H1 (cell line): ENCODE measurements around the gene ALKBH1. TPM values are rescaled to one million over a fixed set of nuclear protein-coding genes. Genes with fewer than 3 reads are reported as not detected.

ENCODE experiments used
- polyA plus RNA-seq, 7 experiments: library from polyadenylated mRNA; depleted of rRNA in 3 of 7; stranded (reverse) in 5 of 7; unstranded in 2 of 7; fragments of >200 nt in 5 of 7; fragments of 200-250 nt in 2 of 7; gene quantifications; 1 replicate in 5 of 7; 2 replicates in 1 of 7; 4 replicates in 1 of 7; pipeline versions ENCODE4 v1.2.1 to v1.2.3, GENCODE V29; 2011 to 2013; ENCODE audit warnings: missing spikeins in 2 of 7, mixed read lengths in 2 of 7
- small RNA-seq: library from polyadenylated mRNA; stranded (forward); fragments of <200 nt; extraction: miRNeasy Mini kit (QIAGEN cat#:217004); gene quantifications from one replicate; pipeline ENCODE3, GENCODE V24; 2013; ENCODE audit not compliant: insufficient read depth
- total RNA-seq: library from RNA; stranded (reverse); fragmentation: NEBNext Ultra II Directional; extraction: Animal tissue kit (Norgen Biotek cat#: 25700); gene quantifications from 2 replicates; pipeline ENCODE4 v1.2.1, GENCODE V29; 2021

The ALKBH1 gene
- total and polyA plus RNA-seq, 2 of the 8 experiments (the other 6 are each of a cell fraction or from before 2014, with no cell fraction given) = 14.3 to 20.0 TPM

Small RNA genes within 50 kb of the gene (small RNA-seq; reads per million reads assigned to genes)
- gene COX6CP11 = not detected

Other genes starting within 250 kb of the ALKBH1 start
- gene AHSA1, start 249.9 kb downstream of the ALKBH1 start, total RNA-seq = 215 and 221 TPM in 2 replicates
- gene AHSA1, start 249.9 kb downstream of the ALKBH1 start, polyA plus RNA-seq (2011; rRNA removed) = 155 and 174 TPM in 2 replicates
- gene ISM2, start 209.2 kb downstream of the ALKBH1 start, total RNA-seq = 0.52 TPM in 2 replicates
- 0.61 and 0.79 TPM in 2 replicates for gene ISM2, start 209.2 kb downstream of the ALKBH1 start, polyA plus RNA-seq (2011; rRNA removed)
- 31.8 and 35.1 TPM in 2 replicates for gene SPTLC2, start 91.4 kb downstream of the ALKBH1 start, total RNA-seq
- 7.6 and 8.9 TPM in 2 replicates for gene SPTLC2, start 91.4 kb downstream of the ALKBH1 start, polyA plus RNA-seq (2011; rRNA removed)
- 356 and 383 TPM in 2 replicates for gene SLIRP, start 80 bp upstream of the ALKBH1 start, total RNA-seq
- gene SLIRP, start 80 bp upstream of the ALKBH1 start, polyA plus RNA-seq (2011; rRNA removed) = 255 and 374 TPM in 2 replicates
- 79.2 and 88.8 TPM in 2 replicates for gene SNW1, start 53.1 kb upstream of the ALKBH1 start, total RNA-seq
- gene SNW1, start 53.1 kb upstream of the ALKBH1 start, polyA plus RNA-seq (2011; rRNA removed) = 7.3 and 13.2 TPM in 2 replicates
- gene ADCK1, start 92.1 kb upstream of the ALKBH1 start, total RNA-seq = 11.0 and 11.5 TPM in 2 replicates
- gene ADCK1, start 92.1 kb upstream of the ALKBH1 start, polyA plus RNA-seq (2011; rRNA removed) = 16.8 and 23.0 TPM in 2 replicates